ENCODE measurements around the gene DNAJC18.
"Not testable (repeated sequence)": the region's sequence is repeated elsewhere in the genome, so short reads cannot be mapped to it uniquely, and the experiment has no call there.

The DNAJC18 gene

GRCh38 chr5:139461176-139461575 lies 21.9 kb upstream of the DNAJC18 start:
- DNase-seq (ENCODE audit: low read depth): no peak

DNA sequence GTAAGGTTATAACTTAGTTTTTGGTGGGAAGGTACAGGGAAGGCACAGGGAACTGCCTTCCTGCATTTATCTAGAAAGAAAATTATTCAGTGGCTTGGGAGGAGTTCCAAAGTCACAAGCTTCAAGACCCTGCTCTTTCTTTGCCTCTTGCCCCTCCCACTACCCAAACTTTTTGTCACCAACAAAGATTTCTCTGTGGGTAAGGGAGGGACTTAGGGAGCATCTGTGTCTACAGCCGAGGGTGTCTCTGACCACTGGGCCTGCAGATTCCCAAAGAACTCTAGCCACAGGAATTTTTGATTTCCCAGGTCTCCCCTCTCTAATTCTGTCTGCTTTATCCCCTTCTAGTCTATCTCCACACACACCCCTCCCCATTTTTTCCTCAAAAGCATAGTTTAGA lies 21.1 kb upstream of the DNAJC18 start:
- no peak for DNase-seq (ENCODE audit: low read depth)

- DNase-seq (ENCODE audit: low read depth): no peak
Observed at GRCh38 chr5:139459451-139459934, 20.2 kb upstream of the DNAJC18 start.

DNA sequence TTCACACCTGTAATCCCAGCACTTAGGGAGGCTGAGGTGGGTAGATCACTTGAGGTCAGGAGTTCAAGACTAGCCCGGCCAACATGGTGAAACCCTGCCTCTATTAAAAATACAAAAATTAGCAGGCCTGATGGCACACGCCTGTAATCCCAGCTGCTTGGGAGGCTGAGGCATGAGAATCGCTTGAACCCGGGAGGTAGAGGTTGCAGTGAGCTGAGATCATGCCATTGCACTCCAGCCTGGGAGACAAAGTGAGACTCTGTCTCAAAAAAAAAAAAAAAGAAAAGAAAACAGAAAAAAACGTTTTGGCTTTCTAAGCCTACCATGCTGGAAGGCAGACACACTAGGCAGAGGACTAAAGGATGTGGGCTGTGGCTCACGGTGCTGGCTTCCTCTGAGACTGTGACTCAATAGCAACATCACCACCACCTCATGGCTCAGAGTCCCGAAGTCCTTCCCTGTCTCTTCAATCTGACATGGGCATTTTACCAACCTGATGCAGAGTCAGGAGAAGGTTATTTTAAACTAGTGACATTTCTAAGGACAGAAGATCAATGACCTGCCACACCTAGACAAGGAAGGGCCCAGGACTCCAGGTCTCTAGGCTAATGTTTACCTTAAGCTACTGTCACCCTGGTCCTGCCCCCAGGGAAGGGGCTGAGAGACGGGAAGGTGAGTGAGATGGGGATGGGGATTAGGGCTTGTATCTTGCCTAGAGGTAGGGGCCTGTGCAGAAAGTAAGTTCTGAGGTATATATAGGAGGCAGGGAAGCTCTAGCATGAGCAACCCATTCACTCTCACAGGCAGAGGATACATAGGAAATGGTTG lies 19.5 kb upstream of the DNAJC18 start:
- DNase-seq (ENCODE audit: low read depth): peak; percentile 66

GRCh38 chr5:139457653-139458306 lies 18.5 kb upstream of the DNAJC18 start:
- DNase-seq (ENCODE audit: low read depth): no peak

DNA sequence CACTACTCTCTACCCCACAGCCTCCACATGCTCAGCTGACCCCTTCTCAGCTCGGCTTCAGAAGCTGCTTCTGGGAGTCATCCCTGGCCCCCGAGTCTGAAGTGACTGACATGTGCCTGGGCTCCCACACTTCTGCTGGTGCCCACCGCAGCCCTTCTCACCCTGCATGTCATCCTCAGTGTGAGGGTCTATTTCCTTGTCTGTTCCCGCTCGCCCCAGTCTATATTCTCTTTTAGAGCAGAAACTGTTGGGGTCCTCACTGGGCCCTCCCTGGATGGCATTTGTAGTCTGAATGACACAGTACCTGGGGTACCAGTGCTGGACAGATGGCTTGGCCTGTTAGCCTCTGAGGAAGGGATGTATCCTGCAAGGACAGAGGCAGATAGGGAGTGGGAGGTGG lies 17.9 kb upstream of the DNAJC18 start:
- no peak for DNase-seq (ENCODE audit: low read depth)

- DNase-seq (ENCODE audit: low read depth): no peak
Observed at GRCh38 chr5:139456776-139457175, 17.5 kb upstream of the DNAJC18 start.

DNA sequence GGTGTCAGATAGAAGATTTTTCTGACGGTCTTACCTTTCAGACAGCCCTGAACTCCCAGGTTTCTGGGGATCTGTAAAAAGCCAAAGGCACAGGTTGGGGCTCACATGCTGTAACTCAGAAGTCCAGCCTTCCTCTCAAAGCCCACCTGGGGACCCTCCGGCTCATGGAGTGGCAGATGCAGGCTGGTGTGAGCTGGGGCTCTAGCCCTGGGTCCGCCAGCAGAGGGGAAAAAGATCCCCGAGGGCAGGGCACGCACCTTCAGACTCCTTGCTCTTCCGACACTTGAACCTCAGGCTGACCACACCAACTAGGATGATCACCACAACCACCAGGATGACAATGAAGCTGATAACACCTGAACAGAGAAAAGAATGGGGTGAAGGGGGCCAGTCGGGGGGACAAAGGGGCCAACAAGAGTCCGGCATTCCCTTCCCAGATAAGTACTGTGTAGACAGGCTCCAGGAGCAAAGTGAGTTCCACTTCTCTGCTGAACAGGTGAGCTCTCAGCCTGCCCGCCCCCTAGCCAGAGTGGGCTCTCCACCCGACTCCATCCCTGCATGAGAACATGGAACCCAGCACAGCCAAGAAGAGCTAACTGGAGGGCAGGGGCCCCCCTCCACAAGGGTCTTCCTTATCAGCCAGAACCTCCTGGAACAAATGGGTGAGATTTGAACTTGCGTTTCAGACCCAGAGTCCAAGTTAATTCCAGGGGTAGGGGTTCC lies 15.4 kb upstream of the DNAJC18 start:
- no peak for DNase-seq (ENCODE audit: low read depth)

GRCh38 chr5:139453683-139454567 lies 14.6 kb upstream of the DNAJC18 start:
- peak; percentile 29 for DNase-seq (ENCODE audit: low read depth)

GRCh38 chr5:139451878-139452660 lies 12.7 kb upstream of the DNAJC18 start:
- no peak for DNase-seq (ENCODE audit: low read depth)

DNA sequence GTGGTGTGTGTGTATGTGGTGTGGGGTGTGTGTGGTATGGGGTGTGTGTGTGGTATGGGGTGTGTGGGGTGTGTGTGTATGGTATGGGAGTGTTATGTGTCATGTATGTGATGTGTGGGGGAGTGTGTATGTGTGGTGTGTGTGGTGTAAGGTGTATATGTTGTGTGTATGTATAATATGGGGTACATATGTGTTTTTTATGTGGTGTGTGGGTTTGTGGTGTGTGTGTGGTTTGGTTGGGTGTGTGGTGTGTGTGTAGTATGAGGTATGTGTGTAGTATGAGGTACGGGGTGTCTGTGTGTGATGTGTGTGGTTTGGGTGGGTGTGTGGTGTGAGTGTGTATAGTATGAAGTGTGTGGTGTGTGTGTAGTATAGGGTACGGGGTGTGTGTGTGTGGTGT lies 11.9 kb upstream of the DNAJC18 start:
- DNase-seq (ENCODE audit: low read depth): no peak

- no peak for DNase-seq (ENCODE audit: low read depth)
Observed at GRCh38 chr5:139446956-139447779, 7.8 kb upstream of the DNAJC18 start.

DNA sequence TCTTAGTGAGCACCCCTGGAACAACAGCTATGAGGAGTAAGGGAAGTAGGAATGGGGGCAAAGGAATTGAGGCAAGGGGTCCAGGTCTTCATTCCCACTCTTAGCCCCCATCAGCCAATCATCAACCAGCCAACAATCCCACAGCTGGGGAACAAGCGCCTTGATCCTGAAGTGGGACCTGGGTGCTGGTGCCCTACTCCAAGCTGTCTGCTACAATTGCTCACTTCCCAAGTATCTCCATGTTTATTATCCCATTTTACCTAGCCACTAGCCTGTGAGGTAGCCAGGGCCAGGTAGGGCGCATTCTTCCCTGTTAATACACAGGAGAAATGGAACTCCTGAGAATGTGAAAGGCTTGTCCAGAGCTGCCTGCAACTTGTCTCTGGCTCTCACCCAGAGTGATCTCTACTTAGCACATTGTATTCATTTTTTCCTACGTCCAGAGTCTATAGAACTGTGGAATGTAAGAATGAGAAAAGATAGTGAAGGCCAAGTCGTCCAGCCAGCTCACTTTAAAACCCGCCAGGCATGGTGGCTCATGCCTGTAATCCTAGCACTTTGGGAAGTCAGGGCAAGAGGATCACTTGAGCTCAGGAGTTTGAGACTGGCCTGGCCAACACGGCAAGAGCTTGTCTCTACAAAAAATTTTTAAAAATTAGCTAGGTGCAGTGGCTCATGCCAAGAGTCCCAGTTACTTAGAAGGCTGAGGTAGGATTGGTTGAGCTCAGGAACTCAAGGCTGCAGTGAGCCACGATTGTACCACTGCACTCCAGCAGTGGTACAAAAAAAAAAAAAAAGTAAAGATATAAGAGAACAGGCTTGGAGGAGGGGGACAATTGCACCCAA lies 6.2 kb upstream of the DNAJC18 start:
- no peak for DNase-seq (ENCODE audit: low read depth)

GRCh38 chr5:139443831-139444453 lies 4.6 kb upstream of the DNAJC18 start:
- no peak for DNase-seq (ENCODE audit: low read depth)

GRCh38 chr5:139440416-139440815 lies 1.1 kb upstream of the DNAJC18 start:
- DNase-seq (ENCODE audit: low read depth): not testable (repeated sequence)

DNA sequence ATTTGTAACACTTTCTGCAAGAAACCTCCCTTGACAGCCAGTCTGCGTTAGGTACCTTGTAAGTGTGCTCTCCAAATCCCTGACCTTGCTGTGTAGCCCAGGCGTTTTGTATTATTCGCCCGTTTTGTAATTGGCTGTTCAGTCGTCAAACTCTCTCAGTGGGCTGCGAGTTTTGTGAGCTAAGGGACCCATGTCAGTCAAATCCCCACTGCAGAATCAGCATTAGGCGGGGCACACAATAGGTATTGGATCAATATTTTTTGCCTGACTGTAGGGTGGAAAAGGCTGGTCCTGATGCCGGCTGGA lies 665 bp downstream of the DNAJC18 start:
- no peak for DNase-seq (ENCODE audit: low read depth)

- DNase-seq (ENCODE audit: low read depth): no peak
Observed at GRCh38 chr5:139435676-139436075, 3.6 kb downstream of the DNAJC18 start.

- DNase-seq (ENCODE audit: low read depth): no peak
Observed at GRCh38 chr5:139431706-139432105, 7.6 kb downstream of the DNAJC18 start.

DNA sequence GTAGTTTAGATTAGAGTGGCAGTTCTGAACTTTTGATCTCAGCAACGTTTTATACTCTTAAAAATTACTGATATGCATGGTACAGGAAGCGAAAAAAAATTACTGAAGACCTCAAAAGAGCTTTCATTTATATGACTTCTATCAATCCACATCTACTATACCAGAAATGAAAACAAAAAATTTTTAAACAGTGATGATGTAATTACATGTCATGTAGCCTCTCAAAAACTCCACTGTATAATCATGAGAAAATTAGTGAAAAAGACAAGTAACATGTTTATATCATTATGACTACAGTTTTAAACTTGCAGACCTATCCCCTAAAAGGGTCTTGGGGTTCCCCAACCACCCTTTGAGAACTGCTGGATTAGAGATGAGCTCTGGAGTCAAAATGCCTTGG lies 9.3 kb downstream of the DNAJC18 start:
- no peak for DNase-seq (ENCODE audit: low read depth)

Measured in activated gamma-delta T cell treated with anti-CD3 and anti-CD28 coated beads, Interleukin-2, amount 50 U/mL, for 16 hours (primary cell).